Stimulated activated CD8-positive, alpha-beta memory T cell treated with anti-CD3 and anti-CD28 coated beads, Interleukin-12 subunit alpha, Interleukin-12 subunit beta, amount 100 ng/mL, for 24 hours (primary cell): ENCODE measurements around the gene TUBA4A.

Experiments
- DNase-seq: peaks from one replicate; pipeline ENCODE4 v3.0.0-alpha.2; 2020; ENCODE audit errors: extremely low read depth

The TUBA4A gene

GRCh38 chr2:219286436-219287115 lies 32.9 kb upstream of the TUBA4A start:
- DNase-seq, result no peak

GRCh38 chr2:219285894-219286425 lies 32.2 kb upstream of the TUBA4A start:
- DNase-seq, result no peak

- no peak for DNase-seq
Measured at GRCh38 chr2:219285373-219285735, 31.6 kb upstream of the TUBA4A start.

GRCh38 chr2:219284501-219285372 lies 31.0 kb upstream of the TUBA4A start:
- DNase-seq, result no peak

- no peak for DNase-seq
Measured at GRCh38 chr2:219282943-219283581, 29.3 kb upstream of the TUBA4A start.

GRCh38 chr2:219282375-219282774 lies 28.7 kb upstream of the TUBA4A start:
- DNase-seq, result no peak

- no peak for DNase-seq
Measured at GRCh38 chr2:219281588-219281987, 27.9 kb upstream of the TUBA4A start.

GRCh38 chr2:219280651-219281050 lies 26.9 kb upstream of the TUBA4A start:
- no peak for DNase-seq

GRCh38 chr2:219279916-219280516 lies 26.3 kb upstream of the TUBA4A start:
- no peak for DNase-seq

- peak; percentile 98 for DNase-seq
Measured at GRCh38 chr2:219279151-219279915, 25.6 kb upstream of the TUBA4A start, which contains the start of gene DNAJB2. Gene DNAJB2 (plus strand): TSS chr2:219279366. CDS start chr2:219279834, 468 bp downstream.

- no peak for DNase-seq
Measured at GRCh38 chr2:219278655-219279150, 25.0 kb upstream of the TUBA4A start.

- no peak for DNase-seq
Measured at GRCh38 chr2:219277703-219278654, 24.3 kb upstream of the TUBA4A start.

GRCh38 chr2:219274361-219274921 lies 20.7 kb upstream of the TUBA4A start:
- DNase-seq, result no peak

GRCh38 chr2:219273937-219274336 lies 20.2 kb upstream of the TUBA4A start:
- no peak for DNase-seq

GRCh38 chr2:219272995-219273394 lies 19.3 kb upstream of the TUBA4A start:
- DNase-seq, result no peak

GRCh38 chr2:219272356-219272755 lies 18.6 kb upstream of the TUBA4A start:
- DNase-seq, result no peak

GRCh38 chr2:219271021-219271420 lies 17.3 kb upstream of the TUBA4A start:
- DNase-seq, result no peak

GRCh38 chr2:219270055-219270372 lies 16.3 kb upstream of the TUBA4A start:
- DNase-seq, result no peak

GRCh38 chr2:219269362-219270054 lies 15.8 kb upstream of the TUBA4A start:
- no peak for DNase-seq
